HepG2 (cell line): Measurements from ENCODE around the gene GRIN3B. TPM values are rescaled to one million over a fixed set of nuclear protein-coding genes. Genes with fewer than 3 reads are reported as not detected.

ENCODE experiments used
- AGO2 ChIP-seq: fragments of 200-400 bp; formaldehyde crosslinking; optimal IDR thresholded peaks from 2 replicates; pipeline ENCODE3; 2017; ENCODE audit warnings: mild to moderate bottlenecking, low read depth, low read length, moderate library complexity
- ARHGAP35 ChIP-seq: sonication (generic); formaldehyde crosslinking; IDR thresholded peaks from 2 replicates; pipeline ENCODE4 v1.9.0; 2022; ENCODE audit warnings: mild to moderate bottlenecking, inconsistent platforms, moderate library complexity, missing genetic modification reagents, borderline replicate concordance
- PPARG ChIP-seq: conservative IDR thresholded peaks from 2 replicates; pipeline ENCODE4 v1.6.1; 2016; ENCODE audit warnings: missing biosample characterization, missing genetic modification reagents
- RAD51 ChIP-seq: fragments of 450-650 bp; IDR thresholded peaks from 2 replicates; pipeline ENCODE4 v1.6.1; 2016; ENCODE audit warnings: borderline replicate concordance
- TEF ChIP-seq: sonication (generic); formaldehyde crosslinking; IDR thresholded peaks from 2 replicates; pipeline ENCODE4 v1.5.0; 2020; ENCODE audit warnings: missing genetic modification reagents
- ZBTB33 ChIP-seq: sonication (generic); formaldehyde crosslinking; IDR thresholded peaks from 2 replicates; pipeline ENCODE4 v1.4.0; 2020; ENCODE audit warnings: missing genetic modification reagents
- ZNF276 ChIP-seq: sonication (generic); formaldehyde crosslinking; IDR thresholded peaks from 2 replicates; pipeline ENCODE4 v1.4.0; 2020; ENCODE audit warnings: mild to moderate bottlenecking, low read depth, missing genetic modification reagents
- ZNF407 ChIP-seq: sonication (generic); formaldehyde crosslinking; IDR thresholded peaks from one replicate; pipeline ENCODE4 v1.5.1; 2020; ENCODE audit warnings: mild to moderate bottlenecking, missing genetic modification reagents; ENCODE audit errors: not compliant biosample characterization
- ZNF576 ChIP-seq: sonication (generic); formaldehyde crosslinking; IDR thresholded peaks from 2 replicates; pipeline ENCODE4 v1.4.0; 2020; ENCODE audit warnings: mild to moderate bottlenecking, missing genetic modification reagents
- ZNF687 ChIP-seq: sonication (generic); formaldehyde crosslinking; IDR thresholded peaks from 2 replicates; pipeline ENCODE4 v1.5.1; 2020; ENCODE audit warnings: mild to moderate bottlenecking, missing genetic modification reagents, moderate library complexity
- polyA plus RNA-seq, 8 experiments: library from polyadenylated mRNA; depleted of rRNA in 3 of 8; stranded (reverse) in 7 of 8; unstranded in 1 of 8; fragments of >200 nt; fragmentation: Illumina TruSeq in 4 of 8; extraction: Trizol in 4 of 8; gene quantifications; 2 replicates each; pipeline versions ENCODE4 v1.2.1 to v1.2.3, GENCODE V29; 2011 to 2016; ENCODE audit warnings: low read depth in 4 of 8, missing spikeins in 1 of 8, mixed read lengths in 1 of 8; ENCODE audit not compliant: insufficient read depth in 1 of 8
- total RNA-seq, 5 experiments: library from RNA; depleted of rRNA; stranded (reverse); fragments of >200 nt; fragmentation: Illumina TruSeq; extraction: Trizol; gene quantifications; 2 replicates each; pipeline ENCODE4 v1.2.3, GENCODE V29; 2016; ENCODE audit warnings: low read depth in 1 of 5

GRIN3B gene
- total and polyA plus RNA-seq, 2 of the 13 experiments (the other 11 are each of a cell fraction or from before 2014, with no cell fraction given) = 0.07 to 0.20 TPM

- TF ChIP-seq ZNF407 (CRISPR knock-in tag) = no peak
- TF ChIP-seq ZNF276 (CRISPR knock-in tag) = no peak
- TF ChIP-seq ZNF576 (CRISPR knock-in tag) = 0 out of 2 replicates have a peak, but pooled peaks have one; percentile 67
- peak; percentile 72 for TF ChIP-seq AGO2
- TF ChIP-seq ZBTB33 (CRISPR knock-in tag) = peak; percentile 96
- TF ChIP-seq RAD51 = no peak
- peak; percentile 20; the same call in 1 of the 2 replicates for TF ChIP-seq ZNF687 (CRISPR knock-in tag)
- TF ChIP-seq PPARG (CRISPR knock-in tag) = no peak
- no peak for TF ChIP-seq TEF (CRISPR knock-in tag)
- no peak for TF ChIP-seq ARHGAP35 (CRISPR knock-in tag)
Observed at GRCh38 chr19:989381-990081, 10.7 kb upstream of the GRIN3B start (continued).
